ENCODE measurements around the gene SMIM5. TPM values are rescaled to one million over a fixed set of nuclear protein-coding genes. Genes with fewer than 3 reads are reported as not detected.
A peak's percentile ranks its signal among the peaks of the same experiment; 100 is the strongest.
"Not testable (repeated sequence)": the region's sequence is repeated elsewhere in the genome, so short reads cannot be mapped to it uniquely, and the experiment has no call there.

SMIM5 gene
- polyA plus RNA-seq, 3 donors: 5.6 to 13.3 (median 5.7) TPM

- DNase-seq (ENCODE audit: extremely low read depth in 1 of 11, low read depth in 9 of 11, low spot score in 4 of 11): no peak
Observed at GRCh38 chr17:75634376-75634740, 1.1 kb downstream of the SMIM5 start.

GRCh38 chr17:75634754-75635609 lies 1.7 kb downstream of the SMIM5 start:
- no peak for DNase-seq (ENCODE audit: extremely low read depth in 1 of 11, low read depth in 9 of 11, low spot score in 4 of 11)

- DNase-seq (ENCODE audit: extremely low read depth in 1 of 11, low read depth in 9 of 11, low spot score in 4 of 11): no peak
Observed at GRCh38 chr17:75635610-75636202, 2.5 kb downstream of the SMIM5 start.

GRCh38 chr17:75636381-75637142 lies 3.3 kb downstream of the SMIM5 start:
- DNase-seq (ENCODE audit: extremely low read depth in 1 of 11, low read depth in 9 of 11, low spot score in 4 of 11): no peak

GRCh38 chr17:75637143-75637538 lies 3.9 kb downstream of the SMIM5 start:
- no peak for DNase-seq (ENCODE audit: extremely low read depth in 1 of 11, low read depth in 9 of 11, low spot score in 4 of 11)

GRCh38 chr17:75637551-75637950 lies 4.3 kb downstream of the SMIM5 start:
- no peak for DNase-seq (ENCODE audit: extremely low read depth in 1 of 11, low read depth in 9 of 11, low spot score in 4 of 11)

- DNase-seq (ENCODE audit: extremely low read depth in 1 of 11, low read depth in 9 of 11, low spot score in 4 of 11): not testable (repeated sequence)
Observed at GRCh38 chr17:75638039-75638438, 4.8 kb downstream of the SMIM5 start.

GRCh38 chr17:75638893-75639292 lies 5.7 kb downstream of the SMIM5 start:
- no peak for DNase-seq (ENCODE audit: extremely low read depth in 1 of 11, low read depth in 9 of 11, low spot score in 4 of 11)

GRCh38 chr17:75639327-75639726 lies 6.1 kb downstream of the SMIM5 start:
- DNase-seq (ENCODE audit: extremely low read depth in 1 of 11, low read depth in 9 of 11, low spot score in 4 of 11): no peak

- peak in 3 of 11 donors; percentile 38 to 69 (median 60) for DNase-seq (ENCODE audit: extremely low read depth in 1 of 11, low read depth in 9 of 11, low spot score in 4 of 11)
Observed at GRCh38 chr17:75639771-75640555, 6.7 kb downstream of the SMIM5 start.

GRCh38 chr17:75640556-75641119 lies 7.4 kb downstream of the SMIM5 start:
- DNase-seq (ENCODE audit: extremely low read depth in 1 of 11, low read depth in 9 of 11, low spot score in 4 of 11): no peak

- no peak for DNase-seq (ENCODE audit: extremely low read depth in 1 of 11, low read depth in 9 of 11, low spot score in 4 of 11)
Observed at GRCh38 chr17:75641343-75641742, 8.1 kb downstream of the SMIM5 start.

GRCh38 chr17:75642182-75642783 lies 9.0 kb downstream of the SMIM5 start:
- DNase-seq (ENCODE audit: extremely low read depth in 1 of 11, low read depth in 9 of 11, low spot score in 4 of 11): no peak

GRCh38 chr17:75642784-75643642 lies 9.8 kb downstream of the SMIM5 start:
- no peak for DNase-seq (ENCODE audit: extremely low read depth in 1 of 11, low read depth in 9 of 11, low spot score in 4 of 11)

- DNase-seq (ENCODE audit: extremely low read depth in 1 of 11, low read depth in 9 of 11, low spot score in 4 of 11): no peak
Observed at GRCh38 chr17:75643643-75644017, 10.4 kb downstream of the SMIM5 start.

- DNase-seq (ENCODE audit: extremely low read depth in 1 of 11, low read depth in 9 of 11, low spot score in 4 of 11): no peak
Observed at GRCh38 chr17:75645501-75645888, 12.3 kb downstream of the SMIM5 start.

GRCh38 chr17:75645889-75646637 lies 12.8 kb downstream of the SMIM5 start:
- peak in 8 of 11 donors; percentile 47 to 86 (median 71) for DNase-seq (ENCODE audit: extremely low read depth in 1 of 11, low read depth in 9 of 11, low spot score in 4 of 11)

Measured in renal cortex interstitium (tissue), 11 donors.